Germinal center (tissue), 1 donor: ENCODE measurements around the gene LCK.
"Not testable (repeated sequence)": the region's sequence is repeated elsewhere in the genome, so short reads cannot be mapped to it uniquely, and the experiment has no call there.

ENCODE experiments used
- DNase-seq: peaks from one replicate; pipeline ENCODE4 v3.0.0; 2012; ENCODE audit warnings: mixed read lengths, low spot score

LCK gene

DNA sequence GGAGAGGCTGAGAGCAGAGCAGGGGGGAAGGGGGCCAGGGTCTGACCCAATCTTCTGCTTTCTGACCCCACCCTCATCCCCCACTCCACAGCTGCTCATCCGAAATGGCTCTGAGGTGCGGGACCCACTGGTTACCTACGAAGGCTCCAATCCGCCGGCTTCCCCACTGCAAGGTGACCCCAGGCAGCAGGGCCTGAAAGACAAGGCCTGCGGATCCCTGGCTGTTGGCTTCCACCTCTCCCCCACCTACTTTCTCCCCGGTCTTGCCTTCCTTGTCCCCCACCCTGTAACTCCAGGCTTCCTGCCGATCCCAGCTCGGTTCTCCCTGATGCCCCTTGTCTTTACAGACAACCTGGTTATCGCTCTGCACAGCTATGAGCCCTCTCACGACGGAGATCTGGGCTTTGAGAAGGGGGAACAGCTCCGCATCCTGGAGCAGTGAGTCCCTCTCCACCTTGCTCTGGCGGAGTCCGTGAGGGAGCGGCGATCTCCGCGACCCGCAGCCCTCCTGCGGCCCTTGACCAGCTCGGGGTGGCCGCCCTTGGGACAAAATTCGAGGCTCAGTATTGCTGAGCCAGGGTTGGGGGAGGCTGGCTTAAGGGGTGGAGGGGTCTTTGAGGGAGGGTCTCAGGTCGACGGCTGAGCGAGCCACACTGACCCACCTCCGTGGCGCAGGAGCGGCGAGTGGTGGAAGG is 23.7 kb downstream of the LCK start:
- DNase-seq, result no peak

DNA sequence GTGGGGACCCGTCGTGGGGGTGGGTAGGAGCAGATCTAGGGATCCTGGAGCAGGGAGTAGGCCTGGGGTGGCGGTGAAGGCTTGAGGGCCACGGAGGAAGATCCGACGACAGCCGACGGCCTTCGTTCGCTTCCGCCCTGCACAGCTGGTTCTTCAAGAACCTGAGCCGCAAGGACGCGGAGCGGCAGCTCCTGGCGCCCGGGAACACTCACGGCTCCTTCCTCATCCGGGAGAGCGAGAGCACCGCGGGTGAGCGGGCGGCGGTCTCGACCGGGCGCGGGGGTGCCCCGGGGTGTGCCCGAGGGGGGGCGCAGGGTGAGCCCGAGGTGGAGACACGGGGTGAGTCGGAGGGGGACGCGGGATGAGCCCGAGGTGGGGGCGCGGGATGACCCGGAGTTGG is 24.4 kb downstream of the LCK start:
- DNase-seq, result no peak

DNA sequence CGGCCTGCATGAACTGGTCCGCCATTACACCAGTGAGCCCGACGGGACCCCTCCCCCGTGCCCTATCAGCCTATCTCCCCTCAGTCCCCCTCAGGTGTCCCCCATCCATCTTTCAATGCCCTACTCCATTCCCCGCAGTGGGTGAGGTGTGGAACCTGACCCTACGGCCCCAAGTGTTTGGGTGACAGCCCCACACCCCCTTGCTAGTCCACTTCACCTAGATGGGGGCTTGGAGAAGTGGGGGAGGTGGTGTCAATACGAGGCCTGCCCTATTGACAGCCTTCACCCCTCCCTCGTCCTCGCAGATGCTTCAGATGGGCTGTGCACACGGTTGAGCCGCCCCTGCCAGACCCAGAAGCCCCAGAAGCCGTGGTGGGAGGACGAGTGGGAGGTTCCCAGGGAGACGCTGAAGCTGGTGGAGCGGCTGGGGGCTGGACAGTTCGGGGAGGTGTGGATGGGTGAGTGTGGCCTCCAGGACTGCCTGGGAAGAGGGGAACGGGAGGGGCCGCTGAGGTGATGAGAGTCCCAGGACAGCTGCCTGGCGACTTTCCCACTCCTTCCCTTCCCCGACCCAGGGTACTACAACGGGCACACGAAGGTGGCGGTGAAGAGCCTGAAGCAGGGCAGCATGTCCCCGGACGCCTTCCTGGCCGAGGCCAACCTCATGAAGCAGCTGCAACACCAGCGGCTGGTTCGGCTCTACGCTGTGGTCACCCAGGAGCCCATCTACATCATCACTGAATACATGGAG is 25.1 kb downstream of the LCK start:
- DNase-seq, result no peak

DNA sequence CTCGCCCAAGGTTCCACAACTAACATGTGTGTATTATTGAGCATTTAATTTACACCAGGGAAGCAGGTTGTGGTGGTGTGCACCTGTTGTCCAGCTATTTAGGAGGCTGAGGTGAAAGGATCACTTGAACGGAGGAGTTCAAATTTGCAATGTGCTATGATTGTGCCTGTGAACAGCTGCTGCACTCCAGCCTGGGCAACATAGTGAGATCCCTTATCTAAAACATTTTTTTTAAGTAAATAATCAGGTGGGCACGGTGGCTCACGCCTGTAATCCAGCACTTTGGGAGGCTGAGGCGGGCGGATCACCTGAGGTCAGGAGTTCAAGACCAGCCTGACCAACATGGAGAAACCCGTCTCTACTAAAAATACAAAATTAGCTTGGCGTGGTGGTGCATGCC is 33.7 kb downstream of the LCK start:
- not testable (repeated sequence) for DNase-seq

DNA sequence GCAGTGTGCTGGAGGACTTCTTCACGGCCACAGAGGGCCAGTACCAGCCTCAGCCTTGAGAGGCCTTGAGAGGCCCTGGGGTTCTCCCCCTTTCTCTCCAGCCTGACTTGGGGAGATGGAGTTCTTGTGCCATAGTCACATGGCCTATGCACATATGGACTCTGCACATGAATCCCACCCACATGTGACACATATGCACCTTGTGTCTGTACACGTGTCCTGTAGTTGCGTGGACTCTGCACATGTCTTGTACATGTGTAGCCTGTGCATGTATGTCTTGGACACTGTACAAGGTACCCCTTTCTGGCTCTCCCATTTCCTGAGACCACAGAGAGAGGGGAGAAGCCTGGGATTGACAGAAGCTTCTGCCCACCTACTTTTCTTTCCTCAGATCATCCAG is 34.6 kb downstream of the LCK start:
- DNase-seq, result no peak

DNA sequence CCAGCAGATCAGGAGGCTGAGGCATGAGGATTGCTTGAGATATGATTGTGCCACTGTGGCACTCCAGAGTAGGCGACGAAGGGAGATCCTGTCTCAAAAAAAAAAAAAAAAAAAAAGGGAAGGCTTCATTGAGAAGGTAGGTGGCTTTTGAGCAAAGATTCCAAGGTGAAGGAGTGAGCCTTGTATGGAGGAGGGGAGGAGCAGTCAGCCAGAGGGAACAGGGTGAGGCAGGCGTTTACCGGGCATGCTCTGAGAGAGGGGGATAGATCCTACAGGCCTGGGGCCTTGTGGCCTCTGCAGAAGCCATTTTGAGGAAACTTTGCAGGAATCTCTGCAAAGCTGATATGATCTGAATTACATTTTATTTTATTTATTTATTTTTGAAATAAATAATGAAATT is 35.7 kb downstream of the LCK start:
- DNase-seq, result no peak

DNA sequence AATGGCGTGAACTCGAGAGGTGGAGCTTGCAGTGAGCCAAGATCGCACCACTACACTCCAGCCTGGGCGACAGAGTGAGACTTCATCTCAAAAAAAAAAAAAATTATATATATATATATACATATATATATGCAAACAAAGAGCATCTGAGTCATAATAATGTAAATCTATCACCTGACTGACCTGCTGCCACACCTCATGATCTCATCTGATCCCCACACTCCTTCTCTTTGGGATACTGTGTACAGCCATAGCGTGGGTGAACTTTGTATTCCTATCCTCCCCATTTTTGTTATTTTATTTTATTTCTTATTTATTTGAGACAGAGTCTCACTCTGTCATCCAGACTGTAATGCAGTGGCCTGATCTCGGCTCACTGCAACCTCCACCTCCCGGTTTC is 38.2 kb downstream of the LCK start:
- no peak for DNase-seq

DNA sequence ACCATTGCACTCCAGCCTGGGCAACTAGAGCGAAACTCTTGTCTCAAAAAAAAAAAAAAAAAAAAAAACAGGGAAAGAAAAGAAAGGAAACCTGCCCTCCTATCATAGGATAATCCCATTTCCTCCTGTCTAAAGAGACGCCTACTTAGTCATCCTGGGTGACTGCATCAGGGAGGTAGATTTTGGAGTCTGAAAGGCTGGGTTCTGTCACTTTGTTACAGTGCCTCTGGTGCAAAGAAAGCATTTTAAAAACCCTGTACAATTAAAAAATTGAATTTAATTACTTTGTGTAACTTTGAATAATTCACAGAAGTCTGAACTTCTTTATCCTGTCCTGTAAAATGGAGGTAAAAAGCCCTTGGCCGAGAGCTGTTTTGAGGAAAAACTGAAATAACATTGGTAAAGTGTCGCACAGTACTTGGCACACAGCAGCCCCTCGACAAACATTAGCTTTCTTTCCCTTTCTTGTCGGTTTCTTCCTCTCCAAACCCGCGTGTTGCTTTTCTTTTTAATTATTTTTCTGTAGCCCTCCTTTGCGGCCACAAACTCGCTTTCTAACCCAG is 40.2 kb downstream of the LCK start:
- DNase-seq, result no peak

DNA sequence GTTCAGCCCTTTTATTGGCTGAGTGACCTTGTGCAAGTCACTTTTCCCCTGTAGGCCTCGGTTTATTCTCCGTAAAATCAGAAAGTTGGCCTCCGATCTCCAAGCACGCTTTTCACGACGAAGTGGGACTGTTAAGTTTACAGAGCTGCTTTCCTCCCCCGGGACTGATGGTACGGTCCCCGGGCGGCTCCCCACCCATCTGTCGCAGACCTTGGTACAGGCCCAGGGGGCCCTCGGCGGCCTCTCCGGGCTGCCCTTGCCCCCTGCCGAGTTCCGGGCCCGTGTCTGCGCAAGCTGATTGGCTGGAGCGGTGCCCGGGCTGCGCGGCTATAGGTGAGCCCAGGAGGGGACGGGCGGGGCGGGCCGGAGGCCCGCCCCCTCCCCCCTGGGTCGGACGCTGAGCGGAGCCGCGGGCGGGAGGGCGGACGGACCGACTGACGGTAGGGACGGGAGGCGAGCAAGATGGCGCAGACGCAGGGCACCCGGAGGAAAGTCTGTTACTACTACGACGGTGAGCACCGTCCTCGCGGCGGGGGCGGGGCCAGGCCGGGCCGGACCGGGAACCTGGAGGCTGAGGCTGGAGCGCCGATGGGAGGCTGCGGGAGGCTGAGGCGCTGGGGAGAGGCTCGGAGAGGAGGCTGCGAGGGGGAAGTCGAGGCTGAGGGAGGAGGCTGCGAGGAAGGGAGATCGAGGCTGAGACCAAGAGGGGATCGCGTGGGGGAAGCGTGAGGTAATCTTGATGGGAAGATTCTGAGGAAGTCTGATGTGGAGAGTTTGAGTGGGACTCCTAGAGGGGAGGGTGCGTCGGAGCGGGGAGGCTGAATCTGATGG is 40.9 kb downstream of the LCK start, which contains the start of gene HDAC1:
HDAC1 (plus strand) TSS at position 376 of the 831 bp plus-strand sequence; CDS start at position 463, 87 bp downstream.
- DNase-seq, result peak; percentile 99

DNA sequence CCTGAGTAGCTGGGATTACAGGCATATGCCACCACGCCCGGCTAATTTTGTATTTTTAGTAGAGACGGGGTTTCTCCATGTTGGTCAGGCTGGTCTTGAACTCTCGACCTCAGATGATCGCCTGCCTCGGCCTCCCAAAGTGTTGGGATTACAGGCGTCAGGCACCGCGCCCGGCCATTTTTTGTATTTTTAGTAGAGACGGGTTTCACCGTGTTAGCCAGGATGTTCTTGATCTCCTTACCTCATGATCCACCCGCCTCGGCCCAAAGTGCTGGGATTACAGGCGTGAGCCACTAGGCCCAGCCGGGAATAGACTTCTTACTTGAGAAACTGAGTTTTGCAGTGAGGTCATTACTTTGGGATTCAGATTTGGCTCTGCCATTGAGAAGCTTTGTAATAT is 47.1 kb downstream of the LCK start:
- not testable (repeated sequence) for DNase-seq

DNA sequence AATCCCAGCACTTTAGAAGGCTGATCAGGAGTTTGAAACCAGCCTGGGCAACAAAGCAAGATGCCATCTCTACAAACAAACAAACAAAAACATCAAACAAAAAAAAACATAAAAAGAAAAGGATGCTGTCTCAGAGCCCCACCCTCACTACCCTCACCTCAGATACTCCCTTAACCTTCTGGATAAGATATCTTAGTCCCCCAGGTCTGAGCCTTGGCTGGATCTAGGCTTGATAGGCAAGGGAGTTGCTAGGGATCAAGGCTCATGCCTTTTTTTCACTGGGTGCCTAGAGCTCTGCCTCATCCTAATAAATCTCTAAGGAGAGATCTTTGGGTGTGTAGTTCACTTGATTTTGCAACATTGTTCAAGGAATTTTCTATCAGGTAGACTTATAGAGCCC is 48.3 kb downstream of the LCK start:
- DNase-seq, result no peak

DNA sequence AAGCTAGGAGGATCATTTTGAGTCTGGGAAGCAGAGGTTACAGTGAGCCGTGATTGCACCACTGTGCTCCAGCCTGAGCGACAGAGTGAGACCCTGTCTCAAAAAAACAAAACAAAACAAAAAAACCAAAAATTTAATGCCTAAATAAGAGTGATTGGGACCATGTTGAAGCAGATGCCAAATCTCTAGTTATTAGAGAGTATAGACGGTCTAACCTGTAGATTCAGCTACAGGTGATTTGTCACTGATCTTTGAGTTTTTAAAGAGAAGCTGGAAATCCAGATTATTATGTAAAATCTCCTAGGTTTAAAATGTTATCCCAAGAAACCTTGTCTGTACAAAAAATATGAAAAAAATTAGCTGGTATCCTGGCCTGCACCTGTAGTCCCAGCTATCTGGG is 52.3 kb downstream of the LCK start:
- no peak for DNase-seq

DNA sequence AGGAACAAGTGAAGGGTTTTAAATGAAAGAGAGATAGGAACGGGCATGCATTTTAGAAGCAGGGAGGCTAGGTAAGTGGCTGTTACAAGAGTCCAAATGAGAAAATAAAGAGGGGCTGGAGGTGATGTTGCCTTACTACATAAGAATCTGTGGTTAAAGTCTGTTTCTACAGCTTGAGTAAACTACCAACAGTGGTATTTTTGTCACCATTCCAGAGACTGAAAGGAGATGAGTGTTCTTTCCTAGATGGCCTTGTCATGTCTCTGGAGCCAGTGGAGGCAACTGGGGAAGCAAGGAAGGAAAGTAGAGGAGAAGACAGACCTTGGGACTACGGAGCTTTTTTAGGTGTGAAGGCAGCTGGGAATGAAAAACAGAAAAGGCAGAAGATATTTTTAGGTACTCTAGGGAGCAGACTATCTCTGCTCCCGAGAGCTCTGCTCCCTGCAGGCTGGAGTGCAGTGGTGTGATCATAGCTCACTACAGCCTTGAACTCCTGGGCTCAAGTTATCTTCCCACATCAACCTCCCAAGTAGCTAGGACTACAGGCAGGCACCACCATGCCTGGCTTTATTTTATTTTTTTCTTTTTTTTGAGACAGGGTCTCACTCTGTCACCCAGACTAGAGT is 53.0 kb downstream of the LCK start:
- DNase-seq, result no peak

DNA sequence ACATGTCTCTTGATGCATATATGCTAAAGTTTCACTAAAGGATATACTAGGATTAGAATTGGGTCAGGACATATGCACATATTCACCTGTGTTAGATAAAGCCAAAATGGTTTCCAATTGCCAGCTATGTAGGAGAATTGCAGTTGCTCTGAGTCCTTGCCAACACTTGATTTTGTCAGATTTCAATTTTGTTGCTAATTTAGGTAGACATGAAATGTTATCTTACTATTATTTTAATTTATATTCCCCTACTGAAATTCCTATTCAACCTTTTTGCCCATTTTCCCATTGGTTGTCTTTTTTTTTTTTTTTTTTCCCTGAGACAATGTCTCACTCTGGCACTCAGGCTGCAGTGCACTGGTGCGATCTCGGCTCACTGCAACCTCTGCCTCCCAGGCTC is 54.2 kb downstream of the LCK start:
- no peak for DNase-seq

DNA sequence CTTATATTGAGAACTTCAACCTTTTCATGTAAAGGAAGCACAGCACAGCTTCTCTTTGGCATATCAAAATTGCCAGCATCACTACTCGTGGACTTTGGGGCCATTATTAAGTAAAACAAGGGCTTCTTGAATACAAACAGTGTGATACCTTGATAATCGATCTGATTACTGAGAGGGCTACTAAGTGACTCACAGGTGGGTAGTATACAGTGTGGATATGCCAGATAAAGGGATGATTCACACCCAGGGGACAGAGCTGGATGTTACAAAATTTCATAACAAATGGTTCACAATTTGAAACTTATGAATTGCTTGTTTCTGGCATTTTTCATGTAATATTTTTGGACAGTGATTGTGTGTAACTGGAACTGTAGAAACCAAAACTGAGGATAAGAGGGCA is 56.3 kb downstream of the LCK start:
- DNase-seq, result no peak

DNA sequence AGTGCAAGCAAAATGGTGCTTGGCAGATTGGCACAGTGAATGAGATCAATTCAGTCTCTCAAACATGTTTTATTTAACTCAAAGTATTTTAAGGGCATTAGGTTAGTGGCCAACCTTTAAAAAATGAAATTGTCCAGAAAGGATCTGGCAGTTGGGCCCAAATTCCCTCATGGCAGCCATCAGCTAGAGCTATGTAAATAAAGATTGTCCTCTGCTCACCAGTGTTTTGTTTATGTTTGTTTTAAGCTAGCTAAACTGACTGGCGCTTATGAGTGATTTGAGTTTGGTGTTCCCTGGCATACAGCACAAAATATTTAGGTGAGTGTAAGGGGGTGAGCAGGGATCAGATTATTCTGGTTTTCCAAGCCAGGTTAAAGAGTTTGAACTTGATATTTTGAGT is 58.9 kb downstream of the LCK start:
- DNase-seq, result no peak

DNA sequence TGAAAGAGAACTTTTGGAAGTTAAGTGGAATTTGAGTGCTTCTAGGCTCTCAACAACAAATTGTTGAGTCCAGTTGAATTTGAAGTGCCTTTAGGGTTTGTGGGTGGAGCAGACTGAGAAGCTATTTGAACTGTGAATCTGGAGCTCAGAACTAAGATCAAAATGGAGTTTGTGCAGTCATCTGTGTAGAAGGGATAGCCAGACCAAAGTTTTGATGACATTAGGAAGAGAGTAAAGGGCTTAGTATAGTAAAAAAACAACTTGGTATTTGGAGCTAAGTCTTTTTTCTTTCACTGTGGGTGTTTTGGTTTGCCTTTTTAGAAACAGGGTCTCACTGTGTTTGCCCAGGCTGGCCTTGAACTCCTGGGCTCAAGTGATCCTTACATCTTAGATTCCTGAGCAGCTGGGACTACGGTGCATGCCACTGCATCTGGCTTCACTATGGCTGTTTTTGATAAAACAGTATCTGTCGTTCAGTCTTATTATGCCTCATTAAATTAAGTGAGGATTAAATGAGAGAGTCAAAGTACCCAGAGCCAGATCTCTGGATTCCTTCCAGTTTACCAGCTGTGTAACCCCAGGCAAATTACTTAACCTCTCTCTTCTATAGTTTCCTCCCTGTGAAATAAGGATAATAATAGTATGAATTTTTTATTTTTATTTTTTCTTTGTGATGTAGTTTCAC is 60.8 kb downstream of the LCK start:
- DNase-seq, result no peak

DNA sequence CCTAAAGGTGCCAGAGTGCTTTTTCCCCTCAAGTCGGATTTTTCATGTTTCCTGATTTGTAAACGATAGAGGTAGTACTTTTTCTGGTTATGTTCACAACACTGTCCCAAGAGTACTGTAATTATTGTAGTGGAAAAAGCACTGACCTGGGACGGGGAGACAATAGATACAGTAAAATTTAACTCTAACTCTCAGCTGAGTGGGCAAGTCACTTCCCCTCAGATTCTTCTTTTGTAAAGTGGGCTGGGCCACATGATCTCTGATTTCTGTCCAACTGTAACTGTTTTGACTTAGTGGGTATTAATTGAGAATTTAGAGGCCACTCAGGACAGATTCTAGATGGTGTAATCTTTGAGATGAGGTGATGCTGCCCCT is 65.8 kb downstream of the LCK start:
- peak; percentile 63 for DNase-seq

DNA sequence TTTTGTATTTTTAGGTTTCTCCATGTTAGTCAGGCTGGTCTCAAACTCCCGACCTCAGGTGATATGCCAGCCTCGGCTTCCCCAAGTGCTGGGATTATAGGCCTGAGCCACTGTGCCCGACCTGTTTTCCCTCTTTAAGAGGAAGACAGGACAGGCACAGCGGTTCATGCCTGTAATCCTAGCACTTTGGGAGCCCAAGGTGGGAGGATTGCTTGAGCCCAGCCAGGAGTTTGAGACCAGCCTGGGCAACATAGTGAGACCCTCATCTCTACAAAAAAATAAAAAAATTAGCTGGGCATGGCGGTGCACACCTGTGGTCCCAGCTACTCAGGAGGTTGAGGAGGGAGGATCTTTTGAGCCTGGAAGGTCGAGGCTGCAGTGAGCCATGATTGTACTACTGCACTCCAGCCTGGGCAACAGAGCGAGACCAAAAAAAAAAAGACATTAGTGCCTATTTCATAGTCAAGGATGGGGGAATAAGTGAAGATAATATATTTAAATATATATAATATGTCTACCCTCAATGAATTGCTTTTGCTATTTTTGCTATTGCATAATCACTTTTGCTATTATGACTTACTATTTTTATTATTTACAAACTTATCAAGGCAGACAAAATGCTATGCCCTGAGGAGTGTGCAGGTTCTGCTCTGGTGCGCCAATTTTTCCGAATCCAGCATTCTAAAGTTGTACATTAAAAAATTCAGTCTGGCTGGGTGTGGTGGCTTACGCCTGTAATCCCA is 67.2 kb downstream of the LCK start:
- DNase-seq, result no peak

DNA sequence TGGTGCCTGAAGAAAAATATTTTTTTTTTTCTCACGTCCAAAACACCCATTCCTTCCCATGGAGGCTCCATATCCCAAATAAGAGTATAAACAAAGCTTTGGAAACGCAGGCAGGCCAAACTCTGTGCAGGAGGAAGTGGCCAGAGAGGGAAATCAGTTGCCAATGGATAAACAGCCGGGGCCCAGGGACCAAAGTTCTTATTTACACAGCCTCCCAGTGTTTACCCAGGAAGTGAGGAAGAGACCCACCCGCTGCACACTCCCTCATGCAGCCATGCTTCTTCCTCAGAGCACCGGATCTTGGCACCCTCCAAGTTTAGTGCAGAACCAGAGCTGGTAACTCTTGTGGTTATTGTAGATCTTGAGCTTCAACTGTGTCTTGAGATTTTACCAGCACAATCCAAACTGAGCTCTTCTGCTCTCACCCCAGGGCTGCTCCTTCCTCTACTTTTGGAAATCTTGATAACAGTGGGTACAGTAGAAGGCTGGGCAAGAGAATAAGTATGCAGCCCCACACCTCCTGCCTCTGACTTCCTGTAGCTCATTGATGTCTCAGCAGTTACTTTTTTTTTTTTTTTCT is 70.7 kb downstream of the LCK start:
- no peak for DNase-seq
